ENCODE measurements around the gene OTUB1. TPM values are rescaled to one million over a fixed set of nuclear protein-coding genes. Genes with fewer than 3 reads are reported as not detected.

The OTUB1 gene
- total RNA-seq, 2 experiments from 2014 or later = 94.8 to 102 TPM

DNA sequence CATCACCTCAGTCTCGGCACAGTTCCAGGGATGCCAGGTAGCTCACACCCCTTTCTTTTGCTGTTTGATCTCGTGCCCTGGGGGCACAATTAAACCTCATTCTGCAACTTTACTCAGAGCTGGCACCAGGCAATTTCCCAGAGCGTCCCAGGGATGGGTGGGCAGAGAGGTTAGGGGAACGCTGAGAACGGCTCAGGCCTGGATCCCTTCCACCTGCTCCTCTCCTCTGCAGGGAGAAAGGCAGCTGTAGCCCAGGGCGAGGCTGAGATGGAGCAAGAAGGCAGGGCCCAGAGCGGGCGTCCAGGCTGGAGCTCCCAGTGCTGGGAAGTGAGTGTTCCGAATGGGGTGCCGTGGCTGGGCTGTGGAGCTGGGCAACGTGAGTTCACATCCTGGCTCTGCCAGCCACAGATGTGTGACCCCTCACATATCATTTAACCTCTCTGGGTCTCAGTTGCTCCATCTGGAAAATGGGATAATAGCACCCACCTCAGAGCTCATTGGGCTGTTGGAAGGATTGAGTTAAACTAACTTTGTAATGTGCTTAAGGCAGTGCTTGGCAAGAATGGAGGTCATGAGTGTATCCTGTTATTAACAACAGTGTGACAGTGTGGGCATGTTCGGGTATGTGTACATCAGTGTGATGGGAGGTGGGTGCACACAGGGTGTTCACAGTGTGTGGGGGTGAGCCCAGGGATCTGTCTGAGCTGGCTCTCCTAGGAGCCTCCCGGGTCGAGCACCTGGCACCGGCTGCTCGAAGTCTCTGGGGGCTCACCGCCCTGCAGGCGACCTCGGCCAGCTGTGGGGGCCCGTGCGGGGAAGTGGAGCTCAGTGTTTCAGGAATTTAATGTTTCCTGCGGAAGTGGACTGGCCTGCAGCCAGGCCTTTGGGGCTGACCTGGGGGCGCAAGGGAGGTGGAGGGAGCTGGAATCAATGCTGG lies 15.5 kb downstream of the OTUB1 start:
- no peak overlapping the region for H3K27ac Mint-ChIP-seq
- H3K36me3 Mint-ChIP-seq (ENCODE audit: low read depth) = peaks cover 16% of the 10 kb centered on the region
- no peak for DNase-seq
- ChIA-PET CTCF (interaction anchor here (0.6 to 4.0 kb wide), 22 partner anchors 11 to 303 kb away, joined by 3 to 21 read pairs (median 4); partner anchors contain the start of genes COX8A and ZFTA), POLR2A (no interaction called here)
- no peak overlapping the region for H3K4me3 Mint-ChIP-seq
- no peaks in the 10 kb centered on the region for H3K9me3 Mint-ChIP-seq
- peaks cover 10% of the 10 kb centered on the region for H3K27me3 Mint-ChIP-seq
- H3K4me1 Mint-ChIP-seq = peaks cover 13% of the 10 kb centered on the region

DNA sequence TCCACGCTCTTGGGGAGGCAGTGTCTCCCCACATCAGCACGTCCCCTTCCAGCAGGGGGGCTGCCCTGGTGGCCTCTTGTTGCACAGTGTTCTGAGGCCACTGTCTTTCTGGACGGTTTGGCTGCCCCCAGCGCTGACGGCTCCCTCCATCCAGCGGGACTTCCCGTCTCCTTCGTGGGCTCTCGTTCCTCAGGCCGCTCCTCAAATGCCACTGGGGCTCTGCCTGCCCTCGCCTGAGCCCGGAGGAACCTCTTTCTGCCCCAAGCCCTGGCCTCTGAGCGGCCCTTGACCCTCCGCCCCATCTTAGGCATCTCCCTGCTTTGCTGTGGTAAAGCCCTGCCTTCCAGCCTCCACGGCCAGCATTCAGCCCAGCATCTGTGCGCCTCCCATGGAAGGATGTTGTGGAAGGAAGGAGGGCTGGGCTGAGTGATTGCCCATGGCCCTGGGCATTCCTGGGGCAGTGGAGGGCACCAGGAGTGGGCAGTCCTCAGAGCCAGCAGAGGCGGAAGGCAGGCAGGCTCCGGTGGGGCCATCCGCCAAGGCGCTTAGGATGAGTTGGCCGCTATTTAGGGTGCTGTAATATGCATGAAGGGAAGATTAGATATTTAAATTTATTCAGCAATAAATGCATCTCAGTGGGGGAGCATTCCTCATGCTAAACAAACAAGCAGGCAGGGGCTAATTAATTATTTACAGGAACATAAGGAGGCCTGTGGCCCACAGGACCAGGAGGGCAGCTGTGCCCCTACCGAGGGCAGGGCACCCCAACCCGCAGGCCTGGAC lies 17.8 kb downstream of the OTUB1 start:
- Mint-ChIP-seq H3K27ac (no peak overlapping the region), H3K4me3 (no peak overlapping the region), H3K36me3 (ENCODE audit: low read depth) (no peaks in the 10 kb centered on the region), H3K9me3 (no peaks in the 10 kb centered on the region), H3K27me3 (peaks cover 31% of the 10 kb centered on the region), H3K4me1 (peaks cover 20% of the 10 kb centered on the region)
- ChIA-PET POLR2A (no interaction called here), CTCF (no interaction called here)
- no peak for DNase-seq

DNA sequence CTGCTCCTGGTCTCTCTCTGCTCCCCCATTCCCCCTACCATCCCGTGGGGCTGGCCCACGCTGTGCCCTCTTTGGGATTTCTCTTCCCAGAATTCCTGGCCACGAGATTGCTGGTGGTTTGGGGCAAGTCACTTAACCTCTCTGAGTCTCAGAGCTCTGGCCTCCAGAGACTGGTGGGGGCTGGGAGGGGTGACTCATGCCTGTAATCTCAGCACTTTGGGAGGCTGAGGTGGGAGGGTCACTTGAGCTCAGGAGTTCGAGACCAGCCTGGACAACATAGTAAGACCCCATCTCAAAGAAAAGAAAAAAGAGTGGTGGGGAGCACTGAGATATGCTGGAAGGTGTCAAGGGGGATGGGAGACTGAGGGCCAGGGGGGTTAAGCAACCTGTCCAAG lies 18.3 kb downstream of the OTUB1 start:
- H3K4me3 Mint-ChIP-seq = no peak overlapping the region
- no peak overlapping the region for H3K27ac Mint-ChIP-seq
- no peaks in the 10 kb centered on the region for H3K9me3 Mint-ChIP-seq
- no peaks in the 10 kb centered on the region for H3K36me3 Mint-ChIP-seq (ENCODE audit: low read depth)
- no peak for DNase-seq
- ChIA-PET POLR2A (no interaction called here), CTCF (no interaction called here)
- H3K27me3 Mint-ChIP-seq = peaks cover 31% of the 10 kb centered on the region
- H3K4me1 Mint-ChIP-seq = peaks cover 20% of the 10 kb centered on the region

DNA sequence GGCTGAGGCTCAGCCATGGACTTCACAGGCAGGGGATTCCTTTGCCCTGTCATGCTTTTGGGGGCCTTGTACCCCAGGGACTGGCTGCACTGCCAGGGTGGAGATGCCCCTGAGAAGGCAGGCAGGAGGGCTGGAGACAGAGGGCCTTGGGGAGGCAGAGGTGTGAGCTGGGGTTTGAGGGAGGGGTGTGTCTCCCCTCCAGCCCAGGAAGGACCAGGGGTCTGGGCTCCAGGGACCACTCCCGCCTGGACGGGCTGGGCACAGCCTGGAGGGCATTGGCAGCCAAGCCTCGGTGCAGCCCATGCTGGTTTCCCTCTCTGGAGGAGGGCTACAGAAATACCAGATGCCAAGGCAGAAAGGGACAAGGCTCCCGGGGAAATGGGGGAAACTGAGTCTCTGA lies 19.5 kb downstream of the OTUB1 start:
- no peak overlapping the region for H3K4me3 Mint-ChIP-seq
- POLR2A ChIA-PET = no interaction called here
- peaks cover 2% of the 10 kb centered on the region for H3K9me3 Mint-ChIP-seq
- H3K4me1 Mint-ChIP-seq = peaks cover 16% of the 10 kb centered on the region
- no peaks in the 10 kb centered on the region for H3K36me3 Mint-ChIP-seq (ENCODE audit: low read depth)
- CTCF ChIA-PET = interaction anchor here (1.8 kb wide), 1 partner anchor 12 kb away, joined by 6 read pairs; no protein-coding TSS in a partner anchor
- no peak for DNase-seq
- H3K27me3 Mint-ChIP-seq = peaks cover 31% of the 10 kb centered on the region
- no peak overlapping the region for H3K27ac Mint-ChIP-seq

DNA sequence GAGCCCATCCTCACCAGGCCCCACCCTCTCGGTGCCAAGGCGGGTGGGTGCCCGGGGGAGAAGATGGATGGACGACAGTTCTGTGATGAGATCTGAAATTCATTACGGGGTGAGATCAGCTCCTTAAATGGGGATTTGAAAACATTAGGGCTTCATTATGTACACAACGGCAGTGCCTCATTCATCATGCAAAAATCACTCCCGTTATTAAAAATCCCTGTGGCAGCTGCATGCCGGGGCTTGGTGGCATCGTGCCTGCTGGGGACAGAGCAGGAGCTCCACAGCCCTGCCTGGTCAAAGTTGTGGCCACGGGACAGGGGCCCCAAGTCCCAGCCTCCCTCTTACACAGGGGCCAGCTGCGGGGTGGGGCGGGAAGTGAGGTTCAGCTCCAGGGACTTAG lies 20.2 kb downstream of the OTUB1 start:
- H3K36me3 Mint-ChIP-seq (ENCODE audit: low read depth) = no peaks in the 10 kb centered on the region
- H3K9me3 Mint-ChIP-seq = peaks cover 8% of the 10 kb centered on the region
- H3K27ac Mint-ChIP-seq = no peak overlapping the region
- peaks cover 14% of the 10 kb centered on the region for H3K4me1 Mint-ChIP-seq
- ChIA-PET CTCF (interaction anchor here (0.6 to 1.8 kb wide), 2 partner anchors 11 to 26 kb away, joined by 3 to 6 read pairs; no protein-coding TSS in a partner anchor), POLR2A (no interaction called here)
- no peak overlapping the region for H3K4me3 Mint-ChIP-seq
- no peak for DNase-seq
- peaks cover 31% of the 10 kb centered on the region for H3K27me3 Mint-ChIP-seq

DNA sequence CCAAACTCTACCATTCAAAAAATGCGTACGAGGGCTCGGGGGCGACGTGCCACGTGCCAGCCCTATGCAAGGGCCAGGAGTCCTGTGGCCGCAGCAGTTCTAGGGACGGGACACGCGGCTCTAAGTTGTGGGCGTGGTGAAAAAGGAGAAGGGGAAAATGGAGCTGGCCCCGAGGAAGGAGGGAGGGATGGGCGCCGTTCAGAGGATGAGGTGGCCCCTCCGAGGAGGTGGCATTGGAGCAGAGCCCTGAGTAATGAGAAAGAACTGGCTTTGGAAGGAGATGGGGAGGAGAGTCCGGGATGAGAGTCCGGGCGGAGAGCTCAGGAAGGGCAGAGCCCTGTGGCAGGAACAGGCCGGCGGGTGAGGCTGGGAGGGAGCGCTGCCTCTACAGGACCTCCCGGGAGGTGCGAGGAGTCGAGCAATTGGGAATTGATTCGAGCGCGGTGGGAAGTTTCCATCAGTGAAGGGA lies 21.0 kb downstream of the OTUB1 start:
- Mint-ChIP-seq H3K4me1 (peaks cover 13% of the 10 kb centered on the region), H3K4me3 (no peak overlapping the region), H3K27me3 (peaks cover 29% of the 10 kb centered on the region), H3K9me3 (peaks cover 8% of the 10 kb centered on the region), H3K27ac (no peak overlapping the region), H3K36me3 (ENCODE audit: low read depth) (no peaks in the 10 kb centered on the region)
- ChIA-PET POLR2A (no interaction called here), CTCF (interaction anchor here (0.6 to 1.8 kb wide), 2 partner anchors 10 to 249 kb away, joined by 4 to 6 read pairs; no protein-coding TSS in a partner anchor)
- no peak for DNase-seq

DNA sequence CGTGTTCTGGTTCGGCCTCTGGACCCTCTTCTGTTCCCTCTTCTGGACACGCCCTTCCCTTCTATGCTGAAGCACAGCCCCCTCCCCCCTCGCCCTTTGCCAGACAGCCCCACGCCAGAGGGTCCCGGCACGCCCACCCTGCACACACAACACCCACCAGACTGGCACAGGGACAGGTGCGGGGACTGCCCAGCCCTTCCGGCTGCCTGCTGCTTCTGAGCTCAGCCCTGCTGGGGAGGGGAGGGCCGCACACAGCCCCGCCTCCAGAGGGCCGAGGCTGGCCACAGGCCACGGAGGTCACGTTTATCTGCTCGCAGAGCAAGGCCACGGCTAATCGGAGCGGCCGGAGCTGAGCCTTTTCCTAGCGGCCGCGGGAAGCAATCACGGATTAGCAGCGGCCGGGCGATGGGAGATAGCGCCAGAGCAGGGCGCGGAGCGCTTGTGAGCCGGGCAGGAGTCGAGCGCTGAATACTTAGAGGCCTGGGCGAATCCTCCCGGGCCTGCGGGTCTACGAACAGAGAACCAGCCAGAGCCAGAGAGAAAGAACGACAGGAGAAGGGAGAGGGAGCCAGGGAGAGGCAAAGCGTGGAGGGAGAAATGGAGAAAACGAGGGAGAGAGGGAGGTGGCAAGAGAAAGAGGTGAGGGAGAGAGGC lies 21.5 kb downstream of the OTUB1 start:
- peaks cover 8% of the 10 kb centered on the region for H3K9me3 Mint-ChIP-seq
- no peaks in the 10 kb centered on the region for H3K36me3 Mint-ChIP-seq (ENCODE audit: low read depth)
- peaks cover 29% of the 10 kb centered on the region for H3K27me3 Mint-ChIP-seq
- no peak for DNase-seq
- ChIA-PET POLR2A (no interaction called here), CTCF (interaction anchor here (0.6 to 1.8 kb wide), 2 partner anchors 10 to 250 kb away, joined by 4 to 6 read pairs; no protein-coding TSS in a partner anchor)
- H3K4me3 Mint-ChIP-seq = no peak overlapping the region
- peaks cover 13% of the 10 kb centered on the region for H3K4me1 Mint-ChIP-seq
- H3K27ac Mint-ChIP-seq = no peak overlapping the region

DNA sequence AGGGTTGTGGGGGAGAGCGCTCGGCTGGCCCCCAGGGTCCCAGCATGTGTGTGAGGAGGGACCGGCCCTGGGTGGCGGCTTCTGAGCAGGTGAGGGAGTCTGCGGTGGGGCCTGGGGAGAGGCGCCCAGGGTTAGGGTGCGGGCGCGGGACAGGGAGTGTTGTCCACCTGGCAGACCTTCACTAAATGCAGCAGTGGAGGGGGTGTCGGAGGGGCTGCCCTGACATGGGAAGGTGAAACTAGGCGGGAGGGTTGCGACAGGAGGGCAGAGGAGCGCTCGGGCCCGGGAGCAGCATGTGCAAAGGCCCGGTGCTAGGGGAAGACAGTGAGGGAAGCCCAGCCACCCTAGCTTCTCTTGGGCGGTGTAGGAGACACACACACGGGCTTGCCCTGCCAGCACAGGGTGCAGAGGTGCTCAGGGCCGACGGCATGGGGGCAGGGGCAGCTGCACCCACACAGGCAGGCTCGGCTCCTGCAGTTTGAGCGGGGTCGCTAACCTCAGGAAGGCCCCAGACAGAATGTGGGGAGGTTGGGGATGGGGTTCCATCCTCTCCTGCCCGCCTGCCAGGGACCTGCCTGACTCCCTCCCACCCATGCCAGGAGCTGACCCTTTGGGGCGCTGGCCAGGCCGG lies 22.2 kb downstream of the OTUB1 start:
- H3K27ac Mint-ChIP-seq = no peak overlapping the region
- peaks cover 8% of the 10 kb centered on the region for H3K9me3 Mint-ChIP-seq
- ChIA-PET CTCF (interaction anchor here (0.9 to 1.6 kb wide), 2 partner anchors 8 to 10 kb away, joined by 3 to 4 read pairs; no protein-coding TSS in a partner anchor), POLR2A (no interaction called here)
- H3K27me3 Mint-ChIP-seq = peaks cover 27% of the 10 kb centered on the region
- no peak overlapping the region for H3K4me3 Mint-ChIP-seq
- peaks cover 13% of the 10 kb centered on the region for H3K4me1 Mint-ChIP-seq
- H3K36me3 Mint-ChIP-seq (ENCODE audit: low read depth) = no peaks in the 10 kb centered on the region
- no peak for DNase-seq

DNA sequence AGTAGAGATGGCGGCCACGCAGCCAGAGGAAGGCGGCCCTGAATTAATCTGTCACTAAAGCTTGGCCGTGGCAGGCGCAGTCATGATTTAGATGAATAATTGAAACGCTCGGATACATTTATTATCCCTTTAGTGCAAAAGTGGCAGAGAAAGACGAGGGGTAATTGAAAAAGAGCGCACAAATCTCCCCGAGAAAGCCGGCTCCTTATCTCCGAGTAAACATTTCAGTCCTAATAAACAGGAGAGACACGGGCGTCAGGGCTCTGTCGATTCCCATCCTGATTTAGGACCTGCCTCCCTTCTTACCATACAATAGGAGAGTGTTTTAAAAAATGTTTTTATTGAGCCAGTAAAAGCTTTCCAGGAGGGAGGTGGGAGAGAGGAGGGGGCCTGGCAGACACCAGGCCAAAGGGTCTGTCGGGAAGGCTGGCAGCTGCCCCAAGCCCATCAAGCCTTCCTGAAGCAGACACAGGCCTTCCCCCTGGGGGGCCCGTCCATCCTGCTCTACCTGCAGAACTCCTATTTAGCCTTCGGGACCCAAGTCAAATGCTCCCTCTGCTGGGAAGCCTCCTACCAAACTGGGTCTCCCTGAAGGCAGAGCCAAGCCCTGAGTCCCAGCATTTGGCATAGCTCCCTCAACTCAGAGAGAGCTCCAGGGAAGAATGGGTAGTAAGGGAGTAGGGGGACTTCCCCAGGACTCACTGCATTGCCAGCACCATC lies 22.8 kb downstream of the OTUB1 start:
- H3K27me3 Mint-ChIP-seq = peaks cover 27% of the 10 kb centered on the region
- DNase-seq = no peak
- H3K4me1 Mint-ChIP-seq = peaks cover 13% of the 10 kb centered on the region
- H3K4me3 Mint-ChIP-seq = no peak overlapping the region
- CTCF ChIA-PET = interaction anchor here (0.9 to 1.6 kb wide), 2 partner anchors 9 kb away, joined by 3 to 4 read pairs; no protein-coding TSS in a partner anchor
- POLR2A ChIA-PET = interaction anchor here (0.6 kb wide), 1 partner anchor 30 kb away, joined by 3 read pairs; no protein-coding TSS in a partner anchor
- H3K9me3 Mint-ChIP-seq = peaks cover 8% of the 10 kb centered on the region
- H3K36me3 Mint-ChIP-seq (ENCODE audit: low read depth) = no peaks in the 10 kb centered on the region
- no peak overlapping the region for H3K27ac Mint-ChIP-seq

DNA sequence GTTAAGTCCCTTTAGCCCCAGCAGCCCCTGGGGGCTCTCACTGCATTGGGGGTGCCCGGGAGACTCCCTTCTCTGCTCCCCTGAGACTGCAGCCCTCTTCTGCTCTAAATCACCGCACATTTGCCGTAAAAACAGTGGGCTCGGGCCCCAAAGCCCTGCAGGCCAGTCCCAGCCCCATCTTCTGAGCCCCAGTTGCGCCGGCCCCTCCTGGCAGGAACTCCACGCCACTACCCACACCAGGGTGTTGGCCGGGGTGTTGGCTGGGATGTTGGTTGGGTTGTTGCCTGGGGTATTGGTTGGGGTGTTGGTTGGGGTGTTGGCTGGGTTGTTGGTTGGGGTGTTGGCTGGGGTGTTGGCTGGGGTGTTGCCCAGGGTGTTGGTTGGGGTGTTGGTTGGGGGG lies 23.5 kb downstream of the OTUB1 start:
- H3K36me3 Mint-ChIP-seq (ENCODE audit: low read depth) = no peaks in the 10 kb centered on the region
- peaks cover 27% of the 10 kb centered on the region for H3K27me3 Mint-ChIP-seq
- no peak overlapping the region for H3K27ac Mint-ChIP-seq
- no peak for DNase-seq
- H3K4me1 Mint-ChIP-seq = peaks cover 13% of the 10 kb centered on the region
- ChIA-PET POLR2A (no interaction called here), CTCF (interaction anchor here (1.6 kb wide), 1 partner anchor 8 kb away, joined by 4 read pairs; no protein-coding TSS in a partner anchor)
- peaks cover 8% of the 10 kb centered on the region for H3K9me3 Mint-ChIP-seq
- no peak overlapping the region for H3K4me3 Mint-ChIP-seq

DNA sequence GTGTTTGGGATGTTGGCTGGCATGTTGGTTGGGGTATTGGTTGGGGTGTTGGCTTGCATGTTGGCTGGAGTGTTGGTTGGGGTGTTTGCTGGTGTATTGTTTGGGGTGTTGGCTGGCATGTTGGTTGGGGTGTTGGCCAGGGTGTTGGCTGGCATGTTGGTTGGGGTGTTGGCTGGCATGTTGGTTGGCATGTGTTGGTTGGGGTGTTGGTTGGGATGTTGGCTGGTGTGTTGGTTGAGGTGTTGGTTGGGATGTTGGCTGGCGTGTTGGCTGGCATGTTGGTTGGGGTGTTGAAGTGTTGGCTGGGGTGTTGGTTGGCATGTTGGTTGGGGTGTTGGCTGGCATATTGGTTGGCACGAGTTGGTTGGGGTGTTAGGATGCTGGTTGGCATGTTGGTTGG lies 24.5 kb downstream of the OTUB1 start:
- POLR2A ChIA-PET = no interaction called here
- Mint-ChIP-seq H3K4me1 (peaks cover 13% of the 10 kb centered on the region), H3K4me3 (no peak overlapping the region), H3K36me3 (ENCODE audit: low read depth) (no peaks in the 10 kb centered on the region), H3K27me3 (peaks cover 27% of the 10 kb centered on the region), H3K9me3 (peaks cover 8% of the 10 kb centered on the region), H3K27ac (no peak overlapping the region)
- CTCF ChIA-PET = no interaction called here
- no peak for DNase-seq

DNA sequence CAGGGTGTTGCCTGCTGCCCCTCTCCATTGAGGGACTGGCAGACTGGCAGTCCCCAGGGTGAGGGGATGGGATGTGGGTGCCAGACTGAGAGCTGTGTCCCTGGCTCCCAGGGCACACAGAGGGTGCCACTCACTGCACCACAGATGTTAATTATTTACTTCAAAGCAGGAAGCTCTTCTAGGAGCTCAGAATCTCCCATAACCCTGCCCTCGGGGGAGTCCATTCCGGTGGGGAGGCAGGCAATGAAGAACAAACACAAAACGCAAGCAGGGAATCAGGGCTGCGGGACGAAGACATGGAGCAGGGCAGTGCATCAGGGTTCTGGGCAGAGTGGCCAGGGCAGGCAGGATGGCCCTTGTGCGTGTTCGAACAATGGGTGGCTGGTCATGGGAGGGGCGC lies 25.1 kb downstream of the OTUB1 start:
- ChIA-PET POLR2A (no interaction called here), CTCF (no interaction called here)
- DNase-seq = no peak
- peaks cover 13% of the 10 kb centered on the region for H3K4me1 Mint-ChIP-seq
- peaks cover 24% of the 10 kb centered on the region for H3K27me3 Mint-ChIP-seq
- no peak overlapping the region for H3K27ac Mint-ChIP-seq
- no peaks in the 10 kb centered on the region for H3K36me3 Mint-ChIP-seq (ENCODE audit: low read depth)
- no peak overlapping the region for H3K4me3 Mint-ChIP-seq
- H3K9me3 Mint-ChIP-seq = peaks cover 8% of the 10 kb centered on the region
